Measurements from ENCODE around the gene IGSF21.

GRCh38 chr1:18088077-18088594, 19.5 kb upstream of the IGSF21 start:
- TF ChIP-seq CTCF (IDR thresholded peaks at IDR 0.05): no peak
- TF ChIP-seq POLR2A (IDR thresholded peaks at IDR 0.05): no peak
